RWPE1 (cell line): ENCODE results near the gene SEMA4C.
A peak's percentile ranks its signal among the peaks of the same experiment; 100 is the strongest.

Experiments used
- CTCF ChIA-PET: fragments of 350-600 bp; sonication (Branson Sonifier 250); formaldehyde crosslinking; extraction: SDS; loops from one replicate; lab custom pipeline; 2021; lab: Yijun Ruan, JAX
- POLR2A ChIA-PET: fragments of 400-600 bp; formaldehyde crosslinking; extraction: SDS; loops from one replicate; lab custom pipeline; 2020; ENCODE audit warnings: antibody characterized with exemption; ENCODE audit not compliant: low non-redundant PET; lab: Yijun Ruan, JAX
- DNase-seq: peaks from one replicate; pipeline ENCODE4 v3.0.0; 2012; ENCODE audit warnings: low spot score
- H3K27ac ChIP-seq: fragments of 450-650 bp; 2 replicates; pipeline ENCODE4 v1.5.1; 2017
- CTCF ChIP-seq: fragments of 450-650 bp; conservative IDR thresholded peaks from 2 replicates; pipeline ENCODE4 v1.5.1; 2017; ENCODE audit warnings: low read depth, mild to moderate bottlenecking

SEMA4C gene

GRCh38 chr2:96816836-96817702 is 52.8 kb downstream of the SEMA4C start:
- peak overlapping the region; percentile 94 for H3K27ac ChIP-seq
- DNase-seq: peak; percentile 34
- ChIA-PET POLR2A (no interaction called here), CTCF (interaction anchor here (0.5 to 2.0 kb wide), 5 partner anchors 19 to 221 kb away, joined by 3 to 6 read pairs (median 3); partner anchors contain the start of gene ANKRD39)
- no peak for TF ChIP-seq CTCF

- CTCF ChIA-PET: interaction anchor here (0.6 to 2.0 kb wide), 3 partner anchors 20 to 221 kb away, joined by 3 to 6 read pairs (median 5); partner anchors contain the start of gene ANKRD39
- peak within 1 kb of the TSS; percentile 94 for H3K27ac ChIP-seq
- DNase-seq: peak; percentile 99
- peak; percentile 57 for TF ChIP-seq CTCF
- POLR2A ChIA-PET: no interaction called here
These were observed 53.6 kb downstream of the SEMA4C start, which contains the start of gene CNNM3 for GRCh38 chr2:96816127-96816835. Gene CNNM3, plus strand, starts transcription at chr2:96816268. Its CDS starts 10 bp downstream, at chr2:96816278.

- DNase-seq: peak; percentile 29
- ChIA-PET POLR2A (no interaction called here), CTCF (interaction anchor here (0.6 to 2.0 kb wide), 3 partner anchors 28 to 297 kb away, joined by 3 to 5 read pairs (median 3); partner anchors contain the start of genes ANKRD23 and ANKRD39)
- H3K27ac ChIP-seq: peak overlapping the region; percentile 94
- TF ChIP-seq CTCF: no peak
These were observed 54.4 kb downstream of the SEMA4C start for GRCh38 chr2:96815326-96816126.

GRCh38 chr2:96813656-96814055 is 56.2 kb downstream of the SEMA4C start:
- TF ChIP-seq CTCF: no peak
- no peak for DNase-seq
- CTCF ChIA-PET: interaction anchor here (0.8 to 1.0 kb wide), 2 partner anchors 13 to 74 kb away, joined by 3 read pairs; partner anchors contain the start of gene LMAN2L
- POLR2A ChIA-PET: interaction anchor here (0.5 to 0.8 kb wide), 3 partner anchors 80 to 705 kb away, joined by 3 to 4 read pairs (median 3); no protein-coding TSS in a partner anchor
- H3K27ac ChIP-seq: no peak overlapping the region

GRCh38 chr2:96811917-96812316 is 58.0 kb downstream of the SEMA4C start:
- POLR2A ChIA-PET: no interaction called here
- TF ChIP-seq CTCF: no peak
- CTCF ChIA-PET: no interaction called here
- H3K27ac ChIP-seq: no peak overlapping the region
- no peak for DNase-seq
